ENCODE results near the gene TSHZ2. TPM values are rescaled to one million over a fixed set of nuclear protein-coding genes. Genes with fewer than 3 reads are reported as not detected.
"Not testable (repeated sequence)": the region's sequence is repeated elsewhere in the genome, so short reads cannot be mapped to it uniquely, and the experiment has no call there.

TSHZ2 gene
- total RNA-seq, 1 donor from 2014 or later: 11.8 TPM

DNA sequence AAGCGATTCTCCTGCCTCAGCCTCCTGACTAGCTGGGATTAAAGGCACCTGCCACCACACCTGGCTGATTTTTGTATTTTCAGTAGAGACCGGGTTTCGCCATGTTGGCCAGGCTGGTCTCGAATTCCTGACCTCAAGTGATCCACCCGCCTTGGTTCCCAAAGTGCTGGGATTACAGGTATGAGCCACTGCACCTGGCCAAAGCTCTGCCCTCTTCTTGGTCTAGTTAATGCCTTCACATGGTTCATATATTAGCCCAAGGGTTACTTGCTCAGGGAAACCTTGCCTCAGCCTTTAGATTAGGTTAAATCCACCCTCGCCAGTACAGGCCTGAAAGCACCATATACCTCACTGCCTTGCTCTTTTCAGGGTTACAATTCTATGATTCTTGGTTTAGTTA lies 26.1 kb downstream of the TSHZ2 start:
- DNase-seq: no peak

- DNase-seq: no peak
These were observed 26.9 kb downstream of the TSHZ2 start for GRCh38 chr20:52999040-52999439.

- no peak for DNase-seq
These were observed 29.5 kb downstream of the TSHZ2 start for GRCh38 chr20:53001498-53002301.

- DNase-seq: no peak
These were observed 30.6 kb downstream of the TSHZ2 start for GRCh38 chr20:53002786-53003185.

- DNase-seq: no peak
These were observed 31.4 kb downstream of the TSHZ2 start for GRCh38 chr20:53003420-53004154.

DNA sequence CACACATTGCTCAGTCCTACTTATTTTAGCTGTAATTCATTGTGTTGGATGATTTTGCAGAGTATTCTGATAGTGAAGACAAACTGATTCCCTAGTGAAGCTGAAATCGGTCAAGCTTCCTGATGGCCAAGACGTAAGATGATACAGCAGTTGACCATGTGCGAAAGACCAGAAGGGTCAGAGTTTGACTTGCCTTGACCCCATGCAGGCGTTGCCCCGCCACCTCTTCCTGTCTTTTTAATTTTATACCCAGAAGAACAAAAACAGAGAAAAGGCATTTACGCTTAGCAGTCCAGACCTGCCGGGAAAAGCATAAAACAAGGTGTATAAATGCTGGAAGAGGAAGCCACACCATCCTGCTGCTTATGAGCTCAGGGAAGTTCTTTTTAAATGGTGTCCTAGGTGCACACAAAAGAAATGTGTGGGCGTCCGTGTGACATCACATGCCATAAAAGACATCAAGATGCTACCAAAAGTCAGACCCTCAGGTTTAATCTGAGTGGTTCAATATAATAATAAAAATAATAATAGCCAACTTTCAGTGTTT lies 32.2 kb downstream of the TSHZ2 start:
- DNase-seq: no peak

- no peak for DNase-seq
These were observed 38.0 kb downstream of the TSHZ2 start for GRCh38 chr20:53009979-53010735.

GRCh38 chr20:53011640-53012039 lies 39.5 kb downstream of the TSHZ2 start:
- no peak for DNase-seq

DNA sequence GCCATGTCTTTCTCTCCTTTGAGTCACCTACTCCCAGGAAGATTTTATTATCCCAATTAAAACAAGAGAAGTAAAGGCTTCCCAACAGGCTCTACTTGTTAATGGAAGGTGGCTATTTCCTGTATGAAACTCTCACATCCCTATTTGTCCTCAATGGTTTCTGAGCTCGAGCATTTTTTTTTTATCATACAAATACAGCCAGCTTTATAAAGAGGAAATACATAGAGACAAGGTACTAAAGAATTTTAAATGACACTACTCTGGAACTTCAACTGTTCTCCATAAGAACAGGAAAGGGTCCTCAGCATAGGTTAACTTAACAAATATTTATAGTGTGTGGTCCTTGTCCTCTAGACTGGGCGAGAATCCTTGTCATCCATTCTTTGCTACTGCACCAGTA lies 41.0 kb downstream of the TSHZ2 start:
- DNase-seq: no peak

DNA sequence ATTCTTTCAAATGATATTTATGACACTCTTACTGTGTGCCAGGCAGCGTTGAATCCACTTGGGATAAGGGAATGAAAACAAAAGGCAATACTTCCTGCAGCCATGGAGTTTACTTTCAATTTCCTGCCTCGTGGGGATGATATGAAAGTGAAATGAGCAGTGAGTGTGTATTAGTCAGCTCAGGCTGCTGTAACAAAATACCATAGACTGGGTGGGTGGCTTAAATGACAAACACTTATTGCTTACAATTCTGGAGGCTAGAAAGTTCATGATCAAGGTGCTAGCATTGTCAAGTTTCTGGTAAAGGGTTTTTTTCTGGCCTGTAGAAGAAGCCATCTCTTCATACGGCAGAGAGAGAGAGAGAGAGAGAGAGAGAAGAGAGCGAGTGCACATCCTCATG lies 41.7 kb downstream of the TSHZ2 start:
- no peak for DNase-seq

- no peak for DNase-seq
These were observed 43.9 kb downstream of the TSHZ2 start for GRCh38 chr20:53016071-53016470.

DNA sequence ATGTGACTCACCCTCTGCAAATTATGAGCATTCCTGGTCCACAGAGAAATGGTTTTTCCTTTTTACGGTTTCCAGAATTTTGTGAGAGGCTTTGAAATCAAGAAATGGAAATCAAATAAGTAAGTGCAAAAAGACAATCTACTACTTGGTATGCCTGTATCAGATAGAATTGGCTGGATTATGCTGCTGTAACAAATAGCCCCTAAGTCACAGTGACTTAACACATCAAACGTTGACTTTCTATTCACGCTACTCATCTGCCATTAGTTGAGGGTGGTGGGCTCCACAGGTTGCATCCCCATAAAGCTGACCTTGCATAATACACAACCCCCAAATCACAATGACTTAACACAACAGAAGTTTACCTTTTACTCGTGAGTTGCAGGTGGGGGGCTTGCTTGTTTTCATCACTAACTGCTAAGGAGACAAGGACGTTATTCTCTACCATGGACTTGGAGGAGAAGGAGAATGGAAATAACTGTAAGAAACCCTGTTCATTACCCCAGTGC lies 44.4 kb downstream of the TSHZ2 start:
- no peak for DNase-seq

- DNase-seq: no peak
These were observed 45.0 kb downstream of the TSHZ2 start for GRCh38 chr20:53017206-53017605.

DNA sequence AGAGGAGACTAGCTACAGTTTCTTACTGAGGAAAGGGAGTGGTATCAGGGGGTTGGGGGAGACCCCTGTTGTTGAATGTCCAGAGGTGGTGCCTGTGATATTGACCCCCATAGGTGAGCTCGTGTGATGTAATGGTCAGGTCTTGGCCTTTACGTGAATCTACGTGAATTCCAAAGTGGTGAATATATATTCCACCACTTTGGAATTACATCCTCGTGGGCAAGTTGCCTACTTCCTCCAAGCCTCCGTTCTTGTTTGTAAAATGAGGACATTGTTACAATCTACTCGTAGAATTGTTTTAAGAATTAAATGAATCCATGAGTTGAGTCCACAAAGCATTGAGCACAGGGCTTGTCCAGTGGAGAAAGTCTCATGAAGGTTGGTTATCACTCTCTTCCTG lies 47.3 kb downstream of the TSHZ2 start:
- DNase-seq: no peak

GRCh38 chr20:53020376-53020775 lies 48.2 kb downstream of the TSHZ2 start:
- no peak for DNase-seq

DNA sequence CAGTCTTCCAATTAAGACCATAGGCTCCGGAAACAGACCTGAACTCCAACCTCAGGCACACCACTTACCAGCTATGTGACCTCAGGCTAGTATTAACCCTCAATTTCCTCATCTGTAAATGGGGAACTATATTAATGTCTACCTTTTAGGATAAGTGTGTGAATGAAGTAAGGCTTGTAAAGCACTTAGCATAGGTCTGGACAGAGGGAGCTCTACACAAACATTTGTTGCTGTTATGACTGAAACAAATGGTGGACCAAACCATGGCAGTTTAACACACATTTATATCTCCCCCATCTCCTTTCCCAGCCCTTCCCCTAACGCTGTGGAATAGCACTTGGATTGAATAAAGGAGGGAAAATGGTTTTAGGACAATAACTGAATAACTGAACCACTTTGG lies 48.7 kb downstream of the TSHZ2 start:
- no peak for DNase-seq

- no peak for DNase-seq
These were observed 49.8 kb downstream of the TSHZ2 start for GRCh38 chr20:53021934-53022333.

- no peak for DNase-seq
These were observed 51.8 kb downstream of the TSHZ2 start for GRCh38 chr20:53023732-53024520.

DNA sequence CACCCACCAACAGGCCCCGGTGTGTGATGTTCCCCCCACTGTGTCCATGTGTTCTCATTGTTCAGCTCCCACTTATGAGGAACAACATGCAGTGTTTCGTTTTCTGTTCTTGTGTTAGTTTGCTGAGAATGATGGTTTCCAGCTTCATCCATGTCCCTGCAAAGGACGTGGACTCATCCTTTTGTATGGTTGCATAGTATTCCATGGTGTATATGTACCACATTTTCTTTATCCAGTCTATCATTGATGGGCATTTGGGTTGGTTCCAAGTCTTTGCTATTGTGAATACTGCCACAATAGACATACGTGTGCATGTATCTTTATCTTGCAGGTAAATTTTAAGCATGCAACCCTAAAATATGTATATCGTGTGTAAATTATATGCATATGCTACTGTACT lies 52.5 kb downstream of the TSHZ2 start:
- DNase-seq: not testable (repeated sequence)

DNA sequence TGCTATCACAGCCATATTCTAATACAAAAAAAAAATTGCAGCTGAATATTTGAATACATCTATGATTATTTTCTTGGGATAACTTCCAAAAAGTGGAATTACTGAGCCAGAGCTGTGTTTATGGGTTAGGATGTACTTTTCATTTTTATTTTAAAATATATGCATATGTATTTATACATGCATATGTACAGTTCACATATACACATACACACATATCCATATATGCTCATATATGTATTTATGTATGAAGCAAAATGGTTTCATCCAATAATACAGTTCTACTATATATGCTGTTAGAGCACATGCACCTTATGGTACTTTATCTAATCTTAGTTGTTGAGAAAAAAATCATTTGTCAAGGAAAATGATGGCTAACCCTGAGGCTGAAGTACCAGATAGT lies 54.9 kb downstream of the TSHZ2 start:
- no peak for DNase-seq

GRCh38 chr20:53028337-53029007 lies 56.3 kb downstream of the TSHZ2 start:
- DNase-seq: no peak

Data from tongue (tissue), 2 donors.